H4 (cell line): Measurements from ENCODE around the gene BTC. TPM values are rescaled to one million over a fixed set of nuclear protein-coding genes. Genes with fewer than 3 reads are reported as not detected.
A peak's percentile ranks its signal among the peaks of the same experiment; 100 is the strongest.
"Not testable (repeated sequence)": the region's sequence is repeated elsewhere in the genome, so short reads cannot be mapped to it uniquely, and the experiment has no call there.

Experiments used
- DNase-seq: peaks from one replicate; pipeline ENCODE4 v3.0.0-alpha.2; 2015; ENCODE audit warnings: low spot score
- total RNA-seq: library from RNA; depleted of rRNA; stranded (reverse); fragments of >200 nt; shearing (Covaris generic); gene quantifications from 2 replicates; pipeline ENCODE4 v1.2.3, GENCODE V29; 2014; rRNA removed

BTC gene
- total RNA-seq, result 1.1 and 2.1 TPM in 2 replicates

GRCh38 chr4:74794382-74795010, at the start of gene BTC:
Gene BTC (minus strand): TSS chr4:74794523. CDS start chr4:74794325, 198 bp downstream.
- peak; percentile 60 for DNase-seq

GRCh38 chr4:74840936-74841509, 46.7 kb upstream of the BTC start:
- DNase-seq, result no peak

GRCh38 chr4:74838746-74839370, 44.5 kb upstream of the BTC start:
- no peak for DNase-seq

GRCh38 chr4:74830928-74831327, 36.6 kb upstream of the BTC start:
- no peak for DNase-seq

- no peak for DNase-seq
These were observed 28.9 kb upstream of the BTC start for GRCh38 chr4:74823194-74823593.

- DNase-seq, result no peak
These were observed 28.3 kb upstream of the BTC start for GRCh38 chr4:74822603-74823002.

- no peak for DNase-seq
These were observed 27.2 kb upstream of the BTC start for GRCh38 chr4:74821541-74821940.

- no peak for DNase-seq
These were observed 19.7 kb upstream of the BTC start for GRCh38 chr4:74814052-74814451.

GRCh38 chr4:74812056-74812455, 17.7 kb upstream of the BTC start:
- not testable (repeated sequence) for DNase-seq

- DNase-seq, result peak; percentile 60
These were observed 11.3 kb upstream of the BTC start for GRCh38 chr4:74805601-74806000.

- DNase-seq, result no peak
These were observed 6.0 kb upstream of the BTC start for GRCh38 chr4:74800310-74800709.

- no peak for DNase-seq
These were observed 2.3 kb upstream of the BTC start for GRCh38 chr4:74796631-74797030.

- DNase-seq, result peak; percentile 19
These were observed 454 bp downstream of the BTC start for GRCh38 chr4:74793757-74794381.

- DNase-seq, result no peak
These were observed 3.7 kb downstream of the BTC start for GRCh38 chr4:74790652-74791051.

GRCh38 chr4:74789518-74789917, 4.8 kb downstream of the BTC start:
- no peak for DNase-seq

GRCh38 chr4:74777531-74777930, 16.8 kb downstream of the BTC start:
- DNase-seq, result no peak

- DNase-seq, result no peak
These were observed 21.5 kb downstream of the BTC start for GRCh38 chr4:74772783-74773182.

GRCh38 chr4:74772106-74772505, 22.2 kb downstream of the BTC start:
- no peak for DNase-seq

- DNase-seq, result no peak
These were observed 24.0 kb downstream of the BTC start for GRCh38 chr4:74770226-74770910.

- DNase-seq, result peak; percentile 42
These were observed 25.3 kb downstream of the BTC start for GRCh38 chr4:74768857-74769525.

GRCh38 chr4:74764119-74764518, 30.2 kb downstream of the BTC start:
- no peak for DNase-seq
